ENCODE results near the gene TFDP2.
"Not testable (repeated sequence)": the region's sequence is repeated elsewhere in the genome, so short reads cannot be mapped to it uniquely, and the experiment has no call there.

The TFDP2 gene

GRCh38 chr3:142148792-142149672 is at the start of gene TFDP2:
Gene TFDP2, minus strand, starts transcription at chr3:142149544. Its CDS starts 47,795 bp downstream, at chr3:142101749.
- peak; percentile 76 to 83 for DNase-seq (ENCODE audit: low read depth in 2 of 2)

DNA sequence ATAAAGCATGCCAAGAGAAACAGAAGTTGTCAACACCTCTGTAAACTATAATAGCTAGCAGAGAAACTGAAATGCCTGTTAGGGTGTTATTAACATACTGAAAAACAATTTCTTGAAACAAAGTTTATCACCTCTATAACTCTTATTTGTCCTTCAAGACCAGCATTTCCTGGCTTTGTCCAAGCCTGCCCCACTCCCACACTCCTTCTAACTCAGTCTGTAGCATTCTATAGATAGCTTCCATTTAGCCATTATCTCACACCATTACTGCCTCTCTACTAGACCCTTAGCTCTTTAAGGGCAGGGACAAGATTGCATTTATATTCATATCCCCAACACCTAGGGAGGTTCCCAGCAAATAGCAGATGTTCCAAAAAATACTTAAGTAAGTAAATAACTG is 39.5 kb upstream of the TFDP2 start:
- DNase-seq (ENCODE audit: low read depth in 2 of 2): no peak

DNA sequence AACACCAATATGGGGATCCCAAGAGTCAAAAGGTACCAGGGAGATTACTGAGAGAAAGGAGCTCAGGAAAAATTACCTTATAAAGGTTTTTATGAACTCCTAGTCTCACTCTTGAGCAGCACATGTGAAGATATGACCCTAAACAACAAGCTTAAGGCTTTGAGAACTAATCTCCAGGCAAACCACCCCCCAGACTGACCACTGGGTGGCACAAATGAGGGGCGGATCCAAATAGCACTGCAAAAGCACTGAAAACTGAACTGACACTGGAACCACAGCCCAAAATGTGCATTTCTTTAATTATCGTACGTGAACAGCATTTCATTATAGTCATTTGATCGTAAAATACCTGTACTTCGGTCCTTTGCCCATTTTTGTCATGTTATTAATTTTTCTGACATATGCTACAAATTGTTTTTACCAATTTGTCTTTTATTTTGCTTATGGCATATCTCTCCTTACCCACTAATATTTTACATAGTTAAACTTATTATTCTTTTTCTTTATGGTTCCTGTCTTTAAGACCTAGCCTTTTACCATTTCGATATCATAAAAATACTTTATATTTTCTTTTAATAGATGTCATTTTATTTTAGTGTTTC is 31.5 kb upstream of the TFDP2 start:
- peak; percentile 1 to 4 for DNase-seq (ENCODE audit: low read depth in 2 of 2)

DNA sequence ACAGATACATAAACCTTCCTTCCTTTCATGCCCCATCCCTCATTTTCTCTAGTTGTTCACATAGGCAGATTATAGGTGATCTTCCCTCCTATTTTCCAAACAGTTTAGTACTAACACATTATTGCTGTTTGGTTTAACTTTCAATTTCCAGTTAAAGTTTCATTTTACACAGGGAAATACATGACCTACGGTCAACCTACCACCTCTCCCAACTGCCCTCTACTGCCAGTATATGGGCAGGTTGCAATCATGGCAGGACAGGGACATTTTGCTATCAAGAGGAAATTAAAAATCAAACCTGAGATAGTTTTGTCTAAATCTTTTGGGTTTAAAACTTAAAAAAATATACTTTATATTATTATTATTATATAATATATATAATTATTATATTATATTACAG is 26.1 kb upstream of the TFDP2 start:
- no peak for DNase-seq (ENCODE audit: low read depth in 2 of 2)

DNA sequence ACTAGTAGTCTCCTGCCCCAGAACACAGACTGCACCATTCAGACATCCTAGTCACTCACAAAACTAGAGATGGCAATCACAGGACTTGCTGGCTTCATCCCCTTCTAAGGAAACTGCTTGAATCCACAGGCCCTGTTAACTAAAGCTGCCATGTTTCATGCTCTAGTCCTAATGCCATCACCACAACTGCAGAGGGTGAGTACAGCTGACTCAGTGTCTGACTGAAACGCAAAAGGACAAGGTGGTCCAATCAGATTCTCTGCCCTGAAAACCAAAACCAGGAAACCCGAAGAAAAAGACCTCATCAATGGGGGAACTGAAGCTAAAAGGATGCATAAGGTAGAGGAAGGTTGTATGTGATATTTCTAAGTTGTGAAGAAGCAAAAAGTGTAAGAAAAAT is 25.2 kb upstream of the TFDP2 start:
- no peak for DNase-seq (ENCODE audit: low read depth in 2 of 2)

- DNase-seq (ENCODE audit: low read depth in 2 of 2): no peak
Observed at GRCh38 chr3:142168514-142168913, 19.2 kb upstream of the TFDP2 start.

DNA sequence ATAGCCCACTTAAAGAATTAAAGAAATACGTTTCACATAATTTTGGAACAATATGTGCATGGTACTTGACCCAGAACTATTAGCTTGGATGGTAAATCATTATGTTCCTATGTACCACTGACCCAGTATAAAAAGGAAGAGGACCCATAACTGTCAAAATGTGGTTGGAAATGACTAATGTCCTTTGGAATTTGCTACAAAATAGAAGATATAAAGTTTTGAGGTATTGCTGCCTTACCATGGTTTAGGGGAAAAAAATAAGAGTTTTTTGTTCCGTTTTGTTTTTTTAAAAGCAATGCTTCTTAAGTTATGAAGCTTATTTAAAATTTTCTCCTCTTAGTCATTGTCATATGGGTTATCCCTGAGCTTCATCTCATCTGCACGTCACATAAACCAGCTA is 15.8 kb upstream of the TFDP2 start:
- DNase-seq (ENCODE audit: low read depth in 2 of 2): no peak

- DNase-seq (ENCODE audit: low read depth in 2 of 2): no peak
Observed at GRCh38 chr3:142159083-142159740, 9.9 kb upstream of the TFDP2 start.

- DNase-seq (ENCODE audit: low read depth in 2 of 2): no peak
Observed at GRCh38 chr3:142154186-142154585, 4.8 kb upstream of the TFDP2 start.

- DNase-seq (ENCODE audit: low read depth in 2 of 2): no peak
Observed at GRCh38 chr3:142152384-142152783, 3.0 kb upstream of the TFDP2 start.

DNA sequence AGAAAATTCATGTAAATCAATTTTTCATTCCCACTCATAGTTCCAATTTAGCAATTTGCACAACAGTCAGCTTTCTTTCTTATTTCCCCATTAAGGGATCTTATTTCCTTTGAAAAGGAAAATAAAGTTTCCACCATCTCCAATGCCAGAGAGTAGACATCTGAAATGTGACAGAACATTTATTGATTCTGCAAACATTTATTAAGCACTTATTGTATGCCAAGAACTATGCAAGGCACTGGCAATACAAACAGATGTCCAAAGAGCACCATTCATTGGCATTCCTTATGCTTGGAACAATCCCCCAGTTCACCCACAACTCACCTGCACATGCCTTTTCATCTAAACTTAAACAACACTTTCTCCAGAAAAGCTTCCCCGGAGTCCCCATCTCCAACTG is 2.5 kb upstream of the TFDP2 start:
- no peak for DNase-seq (ENCODE audit: low read depth in 2 of 2)

GRCh38 chr3:142151240-142151639 is 1.9 kb upstream of the TFDP2 start:
- no peak for DNase-seq (ENCODE audit: low read depth in 2 of 2)

DNA sequence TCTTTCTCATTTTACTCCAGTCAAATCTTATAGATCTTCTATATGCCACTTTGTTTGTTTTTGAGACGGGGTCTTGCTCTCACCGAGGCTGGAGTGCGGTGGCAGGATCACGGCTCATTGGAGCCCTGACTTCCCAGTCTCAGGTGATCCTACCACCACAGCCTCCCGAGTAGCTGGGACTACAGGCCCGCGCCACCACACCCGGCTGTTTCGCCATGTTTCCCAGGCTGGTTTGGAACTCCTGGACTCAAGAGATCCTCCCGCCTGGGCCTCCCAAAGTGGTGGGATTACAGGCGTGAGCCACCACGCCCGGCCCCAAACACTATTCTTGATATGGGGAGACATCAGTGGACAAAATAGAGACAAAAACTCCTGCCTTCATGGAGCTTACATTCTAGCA is 927 bp upstream of the TFDP2 start:
- DNase-seq (ENCODE audit: low read depth in 2 of 2): no peak

- no peak for DNase-seq (ENCODE audit: low read depth in 2 of 2)
Observed at GRCh38 chr3:142149673-142149992, 289 bp upstream of the TFDP2 start.

GRCh38 chr3:142148044-142148791 is 1.1 kb downstream of the TFDP2 start:
- no peak for DNase-seq (ENCODE audit: low read depth in 2 of 2)

- DNase-seq (ENCODE audit: low read depth in 2 of 2): not testable (repeated sequence)
Observed at GRCh38 chr3:142144587-142144986, 4.8 kb downstream of the TFDP2 start.

DNA sequence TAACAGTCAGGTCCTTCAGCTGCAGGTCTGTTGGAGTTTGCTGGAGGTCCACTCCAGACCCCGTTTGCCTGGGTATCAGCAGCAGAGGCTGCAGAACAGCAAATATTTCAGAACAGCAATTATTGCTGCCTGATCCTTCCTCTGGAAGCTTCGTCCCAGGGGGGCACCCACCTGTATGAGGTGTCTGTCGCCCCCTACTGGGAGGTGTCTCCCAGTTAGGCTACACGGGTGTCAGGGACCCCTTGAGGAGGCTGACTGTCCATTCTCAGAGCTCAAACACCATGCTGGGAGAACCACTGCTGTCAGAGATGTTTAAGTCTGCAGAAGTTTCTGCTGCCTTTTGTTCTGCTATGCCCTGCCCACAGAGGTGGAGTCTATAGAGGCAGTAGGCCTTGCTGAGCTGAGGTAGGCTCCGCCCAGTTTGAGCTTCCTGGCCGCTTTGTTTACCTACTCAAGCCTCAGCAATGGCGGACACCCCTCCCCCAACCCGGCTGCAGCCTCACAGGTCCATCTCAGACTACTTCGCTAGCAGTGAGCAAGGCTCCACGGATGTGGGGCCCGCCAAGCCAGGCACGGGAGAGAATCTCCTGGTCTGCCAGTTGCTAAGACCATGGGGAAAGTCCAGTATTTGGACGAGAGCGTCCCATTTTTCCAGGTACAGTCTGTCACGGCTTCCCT is 8.6 kb downstream of the TFDP2 start:
- DNase-seq (ENCODE audit: low read depth in 2 of 2): not testable (repeated sequence)

- DNase-seq (ENCODE audit: low read depth in 2 of 2): not testable (repeated sequence)
Observed at GRCh38 chr3:142137089-142137488, 12.3 kb downstream of the TFDP2 start.

GRCh38 chr3:142134799-142135325 is 14.5 kb downstream of the TFDP2 start:
- no peak for DNase-seq (ENCODE audit: low read depth in 2 of 2)

GRCh38 chr3:142129516-142130171 is 19.7 kb downstream of the TFDP2 start:
- no peak for DNase-seq (ENCODE audit: low read depth in 2 of 2)

All from stimulated activated CD4-positive, alpha-beta T cell treated with anti-CD3 and anti-CD28 coated beads, Interleukin-4, amount 100 ng/mL, for 48 hours (primary cell).